ENCODE results near the gene SAMSN1. TPM values are rescaled to one million over a fixed set of nuclear protein-coding genes. Genes with fewer than 3 reads are reported as not detected.

The SAMSN1 gene
- total and polyA plus RNA-seq, 9 of the 15 experiments (the other 6 are each of a cell fraction or from before 2014, with no cell fraction given): 101 to 223 (median 159) TPM

GRCh38 chr21:14484188-14485009, 61.7 kb downstream of the SAMSN1 start (continued):
- no peak for TF ChIP-seq ZMIZ1 (IDR thresholded peaks at IDR 0.05; ENCODE audit: low read depth in 2 of 2, low read length in 2 of 2)
- no peak for TF ChIP-seq TAF1 (IDR thresholded peaks at IDR 0.05; ENCODE audit: control insufficient read depth, extremely low read depth, insufficient read depth, low read length, severe bottlenecking)
- no peak for TF ChIP-seq ZEB2 (IDR thresholded peaks at IDR 0.05)
- peak; percentile 70 for TF ChIP-seq SUPT5H (IDR thresholded peaks at IDR 0.05)
- no peak for TF ChIP-seq ZNF785 (CRISPR knock-in tag; IDR thresholded peaks at IDR 0.05)
- no peak for TF ChIP-seq XRCC5 (IDR thresholded peaks at IDR 0.05; ENCODE audit: low read depth, low read length)
- TF ChIP-seq ZNF134 (CRISPR knock-in tag; conservative IDR thresholded peaks at IDR 0.05): no peak
- TF ChIP-seq TBL1XR1 (IDR thresholded peaks at IDR 0.05; ENCODE audit: low read length in 2 of 2): no peak
- no peak for TF ChIP-seq E2F6 (IDR thresholded peaks at IDR 0.05; ENCODE audit: borderline replicate concordance in 1 of 2, extremely low read depth in 1 of 2, insufficient read depth in 1 of 2, insufficient read length in 1 of 2, low read depth in 1 of 2, low read length in 1 of 2, poor library complexity in 1 of 2, severe bottlenecking in 1 of 2)
- 0 out of 2 replicates have a peak, but pooled peaks have one; percentile 37 for TF ChIP-seq POLR2G (IDR thresholded peaks at IDR 0.05; ENCODE audit: low read depth, low read length)
- TF ChIP-seq NR1H2 (CRISPR knock-in tag; IDR thresholded peaks at IDR 0.05): no peak
- no peak for TF ChIP-seq TBP (optimal IDR thresholded peaks at IDR 0.05; ENCODE audit: low read depth, low read length)
- TF ChIP-seq KAT8 (IDR thresholded peaks at IDR 0.05; ENCODE audit: low read depth): no peak
- TF ChIP-seq SMAD1 (IDR thresholded peaks at IDR 0.05; ENCODE audit: low read depth, low read length, partially characterized antibody): no peak
- no peak for TF ChIP-seq CHD1 (IDR thresholded peaks at IDR 0.05; ENCODE audit: low read length)

Measured in K562 (cell line).